ENCODE measurements around the gene BCAT1. TPM values are rescaled to one million over a fixed set of nuclear protein-coding genes. Genes with fewer than 3 reads are reported as not detected.

BCAT1 gene
- total and polyA plus RNA-seq, 2 of the 8 experiments (the other 6 are each of a cell fraction or from before 2014, with no cell fraction given) = 19.7 to 263 TPM

GRCh38 chr12:24846689-24847088, 102.2 kb downstream of the BCAT1 start:
- DNase-seq (ENCODE audit: low read depth in 1 of 2, low spot score in 2 of 2) = no peak
- Histone ChIP-seq H3K27me3 (replicated peaks in 1 of 4; ENCODE audit: control insufficient read depth in 3 of 4, extremely low read depth in 1 of 4, insufficient read depth in 3 of 4, low read length in 3 of 4) (no peaks in the 10 kb centered on the region), H3K4ac (replicated peaks; ENCODE audit: insufficient read length, low read depth, low read length) (no peak overlapping the region), H4K91ac (replicated peaks; ENCODE audit: insufficient read length, low read length) (no peak overlapping the region), H4K5ac (ENCODE audit: insufficient read length, low read depth, low read length) (no peak overlapping the region), H3K23me2 (ENCODE audit: low read depth, low read length) (no peaks in the 10 kb centered on the region), H4K8ac (ENCODE audit: extremely low read depth, insufficient read depth, low read length) (no peak overlapping the region), H3K23ac (ENCODE audit: insufficient read length) (no peak overlapping the region), H3K4me2 (ENCODE audit: insufficient read depth in 1 of 2, low read depth in 2 of 2, low read length in 2 of 2) (no peak overlapping the region), H2BK120ac (replicated peaks; ENCODE audit: low read depth, low read length) (no peak overlapping the region), H2AFZ (ENCODE audit: low read length) (no peak overlapping the region), H3K9ac (replicated peaks in 1 of 4; ENCODE audit: extremely low read depth in 1 of 4, low read depth in 3 of 4, low read length in 3 of 4) (no peak overlapping the region), H2AK5ac (ENCODE audit: low read depth, low read length) (no peak overlapping the region), H2BK12ac (ENCODE audit: low read depth, low read length) (no peak overlapping the region), H3K79me2 (ENCODE audit: control insufficient read depth in 1 of 2, insufficient read depth in 2 of 2, low read length in 2 of 2) (peaks cover 0 to 3% of the 10 kb centered on the region in 2 experiments; a peak in 1 of 4 replicates), H3K36me3 (ENCODE audit: control insufficient read depth in 2 of 4, insufficient read depth in 4 of 4, low read length in 3 of 4) (peaks cover 10 to 32% (median 19%) of the 10 kb centered on the region in 4 experiments), H3K9me3 (ENCODE audit: insufficient read depth in 2 of 2, low read depth in 1 of 2, low read length in 1 of 2) (no peaks in the 10 kb centered on the region), H3K18ac (ENCODE audit: extremely low read depth, low read length) (no peak overlapping the region), H3K79me1 (ENCODE audit: low read depth, low read length) (no peaks in the 10 kb centered on the region; the same call in 1 of the 2 replicates), H3K14ac (ENCODE audit: insufficient read length) (no peak overlapping the region), H4K20me1 (replicated peaks in 1 of 2; ENCODE audit: control insufficient read depth in 1 of 2, insufficient read depth in 2 of 2, low read length in 2 of 2) (peaks cover 1 to 4% of the 10 kb centered on the region in 2 experiments), H3K4me1 (replicated peaks in 1 of 4; ENCODE audit: control insufficient read depth in 3 of 4, insufficient read depth in 4 of 4, low read length in 3 of 4) (no peaks in the 10 kb centered on the region; a peak in 1 of 7 replicates), H2BK20ac (ENCODE audit: low read length) (no peak overlapping the region), H3K27ac (ENCODE audit: low read depth, low read length) (no peak overlapping the region), H3K4me3 (ENCODE audit: extremely low read depth in 1 of 4, insufficient read depth in 2 of 4, low read depth in 3 of 4, low read length in 4 of 4) (no peak overlapping the region), H3K56ac (replicated peaks; ENCODE audit: insufficient read length, low read depth, low read length) (no peak overlapping the region), H2BK5ac (ENCODE audit: low read depth, low read length) (no peak overlapping the region), H2BK15ac (ENCODE audit: low read length) (no peak overlapping the region)
- no peak for TF ChIP-seq POLR2AphosphoS5 (IDR thresholded peaks at IDR 0.05; ENCODE audit: low read depth, low read length)
- no peak for TF ChIP-seq TAF7 (optimal IDR thresholded peaks at IDR 0.05; ENCODE audit: borderline replicate concordance, low read depth, low read length)
- no peak for TF ChIP-seq NRF1 (IDR thresholded peaks at IDR 0.05; ENCODE audit: low read depth, low read length)
- no peak for TF ChIP-seq SRF (IDR thresholded peaks at IDR 0.05; ENCODE audit: low read depth, low read length)
- 88% methylated on average over 2 of the region's 2 CpGs; no CpG with 5 or more reads in 1 of the 2 experiments for WGBS, 2 experiments (ENCODE audit: extremely low coverage in 1 of 2, insufficient coverage in 1 of 2, insufficient read length in 1 of 2, insufficient replicate concordance in 2 of 2, low coverage in 1 of 2, low lambda C conversion rate in 2 of 2, missing lambda C conversion rate in 1 of 2)
- ChIA-PET CTCF (ENCODE audit: partially characterized antibody) (interaction anchor here (1.6 kb wide), 1 partner anchor 9 kb away, joined by 3 read pairs; no protein-coding TSS in a partner anchor), POLR2A (ENCODE audit: partially characterized antibody) (interaction anchor here (0.7 to 1.0 kb wide), 2 partner anchors 10 to 24 kb away, joined by 3 to 4 read pairs; no protein-coding TSS in a partner anchor)
- no peak for FAIRE-seq

Measured in H1 (cell line).